ENCODE results near the gene KLK7.

KLK7 gene

GRCh38 chr19:50933640-50934039 is 50.1 kb downstream of the KLK7 start:
- DNase-seq (ENCODE audit: low read depth in 2 of 2), result no peak

GRCh38 chr19:50932690-50933083 is 51.0 kb downstream of the KLK7 start:
- no peak for DNase-seq (ENCODE audit: low read depth in 2 of 2)

GRCh38 chr19:50932018-50932689 is 51.6 kb downstream of the KLK7 start:
- no peak for DNase-seq (ENCODE audit: low read depth in 2 of 2)

GRCh38 chr19:50931023-50931422 is 52.7 kb downstream of the KLK7 start:
- DNase-seq (ENCODE audit: low read depth in 2 of 2), result no peak

- DNase-seq (ENCODE audit: low read depth in 2 of 2), result no peak
These were observed 54.9 kb downstream of the KLK7 start for GRCh38 chr19:50928831-50929230.

Measured in stimulated activated CD8-positive, alpha-beta memory T cell treated with anti-CD3 and anti-CD28 coated beads, Interleukin-15, amount 100 ng/mL, for 48 hours (primary cell).